Ovary (tissue), 9 donors: ENCODE measurements around the gene B4GALT3. TPM values are rescaled to one million over a fixed set of nuclear protein-coding genes. Genes with fewer than 3 reads are reported as not detected.

Experiments used
- DNase-seq, 5 donors: peaks; one replicate each; pipeline ENCODE4 v3.0.0-alpha.2; 2019 to 2020
- H3K27ac ChIP-seq, 2 donors: fragments of 200-600 bp; one replicate each; pipeline versions ENCODE4 v1.5.1 to v1.8.0; 2019 to 2022
- H3K27me3 ChIP-seq: fragments of 200-600 bp; one replicate; pipeline ENCODE4 v1.8.0; 2022
- H3K36me3 ChIP-seq: fragments of 200-600 bp; sonication (generic); one replicate; pipeline ENCODE4 v1.5.1; 2019
- H3K4me1 ChIP-seq: one replicate; pipeline ENCODE4 v1.8.1; 2013; ENCODE audit warnings: mild to moderate bottlenecking, moderate library complexity; ENCODE audit not compliant: insufficient read depth
- H3K4me3 ChIP-seq: fragments of 200-600 bp; sonication (generic); one replicate; pipeline ENCODE4 v1.5.1; 2017
- H3K9me3 ChIP-seq, 2 donors: fragments of 200-600 bp in 1 of 2; sonication (generic) in 1 of 2; one replicate each; pipeline versions ENCODE4 v1.5.1 to v1.8.1; 2013 to 2019; ENCODE audit warnings: mild to moderate bottlenecking in 1 of 2, moderate library complexity in 1 of 2
- EP300 ChIP-seq: sonication (generic); formaldehyde crosslinking; IDR thresholded peaks from one replicate; pipeline ENCODE4 v1.6.1; 2017; ENCODE audit warnings: antibody characterized with exemption
- POLR2A ChIP-seq: fragments of 450-650 bp; IDR thresholded peaks from one replicate; pipeline ENCODE4 v1.6.1; 2017; ENCODE audit warnings: antibody characterized with exemption, mild to moderate bottlenecking, moderate library complexity
- WGBS, 3 donors: extraction: QIAGEN DNeasy Blood & Tissue Kit in 1 of 3; methylation state at CpG; one replicate each; pipeline versions ENCODE4 v1.1.5 to v1.1.7; 2013 to 2017; 5-methylcytosine and 5-hydroxymethylcytosine counted together
- intact Hi-C, 4 donors: fragments of 100-400 bp; cut with DNase I; formaldehyde crosslinking; loops; one replicate each; pipeline versions ENCODE4 v1.11.0 to v1.15.1; 2022 to 2023
- polyA plus RNA-seq, 2 donors: library from polyadenylated mRNA; stranded (reverse); fragments of 200-250 nt in 1 of 2; fragments of 350-450 nt in 1 of 2; fragmentation: Illumina TruSeq in 1 of 2; extraction: RNeasy Lipid Tissue Mini Kit (QIAGEN cat#74804) in 1 of 2; gene quantifications; one replicate each; pipeline ENCODE4 v1.2.3, GENCODE V29; 2013 to 2014
- total RNA-seq, 7 donors: library from RNA; depleted of rRNA in 2 of 7; stranded (reverse); fragments of >200 nt in 2 of 7; fragmentation: NEBNext Ultra II Directional in 3 of 7; extraction: Animal tissue kit (Norgen Biotek cat#: 25700) in 3 of 7; gene quantifications; one replicate each; pipeline versions ENCODE4 v1.1.0 to v1.2.4, GENCODE V29; 2016 to 2023
- TF ChIP-seq, protein P1 (sequence below), 3 donors: fragments of 450-650 bp in 2 of 3; fragments of 200-600 bp in 1 of 3; IDR thresholded peaks; one replicate each; pipeline versions ENCODE4 v1.5.1 to v1.8.0; 2016 to 2022; ENCODE audit warnings: antibody characterized with exemption in 3 of 3, mild to moderate bottlenecking in 1 of 3
- donor health status: DM: no; HTN: no; CAD: no; lungs with moderate emphysema.
- donor health status: DM: no; HTN: no; CAD: no.
- donor health status: Bipolar disorder and iron deficiency.
- donor health status: DM: yes; HTN: yes; CAD: no.
- donor health status: DM: no; HTN: no; CAD: no.
- donor health status: DM: yes; HTN: yes; CAD: no.

The B4GALT3 gene
- total and polyA plus RNA-seq, 9 donors: 23.1 to 44.0 (median 28.8) TPM

DNA sequence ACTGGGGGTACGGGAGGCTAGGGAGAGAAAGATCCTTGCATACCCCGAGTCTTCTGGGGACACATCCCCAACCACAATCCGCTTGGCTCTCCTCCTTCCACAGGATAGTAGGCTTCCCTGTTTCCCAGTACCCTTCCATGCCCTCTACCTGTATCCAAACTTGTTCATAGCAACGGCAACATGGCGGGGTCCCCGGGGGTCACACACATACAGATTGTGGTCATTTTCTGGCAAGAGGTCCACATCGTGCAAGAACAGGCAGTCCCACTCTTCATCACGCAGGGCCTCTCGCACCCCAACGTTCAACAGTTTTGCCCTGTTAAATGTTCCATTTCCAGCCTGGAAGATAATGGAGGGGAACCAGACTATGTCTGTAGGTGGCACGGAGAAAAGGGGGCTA, 3.6 kb downstream of the B4GALT3 start:
- intact Hi-C loops: no loop called here
- 87 to 92% (median 88%) methylated on average over 11 of the region's 11 CpGs for WGBS, 3 donors
- H3K36me3 ChIP-seq: no peaks in the 10 kb centered on the region

DNA sequence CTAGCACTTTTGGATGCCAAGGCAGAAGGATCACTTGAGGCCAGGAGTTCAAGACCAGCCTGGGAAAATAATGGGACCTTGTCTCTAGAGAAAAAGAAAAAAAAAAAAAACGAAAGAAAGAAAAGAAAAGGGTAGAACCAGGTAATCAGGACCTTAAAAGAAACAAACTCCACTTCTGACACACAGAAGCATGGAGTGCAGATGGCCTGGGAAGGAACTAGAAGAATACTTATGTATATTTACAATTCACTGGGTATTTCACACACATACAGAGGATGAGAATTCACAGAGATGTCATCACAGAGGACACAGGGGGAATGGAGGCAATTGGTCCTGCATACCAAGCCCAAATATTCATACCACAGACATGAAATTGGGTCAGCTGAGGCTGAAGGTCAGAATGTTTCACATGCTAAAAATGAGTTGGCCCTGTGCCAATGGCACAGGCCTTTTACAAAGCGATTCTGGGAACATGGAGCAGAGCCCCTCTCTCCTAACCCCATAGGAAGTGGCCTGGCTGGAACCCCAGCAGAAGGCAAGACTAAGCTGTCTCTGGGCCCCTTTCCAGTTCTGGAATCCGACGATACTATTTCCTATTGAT, 4.4 kb downstream of the B4GALT3 start:
- no peak overlapping the region for H3K27ac ChIP-seq
- 19 to 33% (median 20%) methylated on average over 4 of the region's 4 CpGs for WGBS, 3 donors
- no peaks in the 10 kb centered on the region for H3K27me3 ChIP-seq
- H3K4me3 ChIP-seq: no peak overlapping the region
- TF ChIP-seq EP300 (no peak), POLR2A (no peak)
- TF ChIP-seq, protein P1, sequence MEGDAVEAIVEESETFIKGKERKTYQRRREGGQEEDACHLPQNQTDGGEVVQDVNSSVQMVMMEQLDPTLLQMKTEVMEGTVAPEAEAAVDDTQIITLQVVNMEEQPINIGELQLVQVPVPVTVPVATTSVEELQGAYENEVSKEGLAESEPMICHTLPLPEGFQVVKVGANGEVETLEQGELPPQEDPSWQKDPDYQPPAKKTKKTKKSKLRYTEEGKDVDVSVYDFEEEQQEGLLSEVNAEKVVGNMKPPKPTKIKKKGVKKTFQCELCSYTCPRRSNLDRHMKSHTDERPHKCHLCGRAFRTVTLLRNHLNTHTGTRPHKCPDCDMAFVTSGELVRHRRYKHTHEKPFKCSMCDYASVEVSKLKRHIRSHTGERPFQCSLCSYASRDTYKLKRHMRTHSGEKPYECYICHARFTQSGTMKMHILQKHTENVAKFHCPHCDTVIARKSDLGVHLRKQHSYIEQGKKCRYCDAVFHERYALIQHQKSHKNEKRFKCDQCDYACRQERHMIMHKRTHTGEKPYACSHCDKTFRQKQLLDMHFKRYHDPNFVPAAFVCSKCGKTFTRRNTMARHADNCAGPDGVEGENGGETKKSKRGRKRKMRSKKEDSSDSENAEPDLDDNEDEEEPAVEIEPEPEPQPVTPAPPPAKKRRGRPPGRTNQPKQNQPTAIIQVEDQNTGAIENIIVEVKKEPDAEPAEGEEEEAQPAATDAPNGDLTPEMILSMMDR (IDR thresholded peaks at IDR 0.05): no peak
- no peaks in the 10 kb centered on the region for H3K36me3 ChIP-seq
- DNase-seq: peak in 1 of 5 donors; percentile 53
- H3K4me1 ChIP-seq: peaks cover 6% of the 10 kb centered on the region
- intact Hi-C loops: no loop called here
- no peaks in the 10 kb centered on the region for H3K9me3 ChIP-seq

More for the DNA sequence above, 3.6 kb downstream of the B4GALT3 start:
- Histone ChIP-seq H3K4me3 (no peak overlapping the region), H3K9me3 (no peaks in the 10 kb centered on the region), H3K4me1 (peaks cover 6% of the 10 kb centered on the region), H3K27me3 (no peaks in the 10 kb centered on the region), H3K27ac (no peak overlapping the region)
- peak in 1 of 5 donors; percentile 21 for DNase-seq
- TF ChIP-seq EP300 (no peak), POLR2A (no peak)
- TF ChIP-seq, protein P1 (IDR thresholded peaks at IDR 0.05): no peak

DNA sequence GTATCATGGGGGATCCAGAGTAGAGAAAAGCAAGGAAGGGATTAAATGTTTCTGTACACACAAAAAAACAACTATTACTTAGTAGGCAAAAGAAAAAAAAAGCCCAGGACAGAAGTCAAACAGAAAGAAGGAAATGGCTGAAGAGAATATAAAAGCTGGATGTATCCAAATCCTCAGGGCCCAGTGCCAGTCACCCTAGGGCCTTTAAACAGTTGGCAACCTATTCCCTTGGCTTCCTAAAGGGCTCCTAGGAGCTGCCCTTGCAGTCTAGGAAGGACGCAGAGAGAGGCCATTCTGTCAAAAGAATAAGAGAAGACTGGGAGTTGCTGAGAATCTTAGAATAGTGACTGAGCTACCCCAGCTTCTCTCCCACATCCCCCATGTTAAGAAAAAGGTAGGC, 5.0 kb downstream of the B4GALT3 start:
- no peaks in the 10 kb centered on the region for H3K27me3 ChIP-seq
- 71 to 77% (median 73%) methylated on average over 1 of the region's 1 CpG for WGBS, 3 donors
- no peaks in the 10 kb centered on the region for H3K9me3 ChIP-seq
- DNase-seq: peak in 1 of 5 donors; percentile 19
- no peaks in the 10 kb centered on the region for H3K36me3 ChIP-seq
- no peak overlapping the region for H3K4me3 ChIP-seq
- H3K27ac ChIP-seq: no peak overlapping the region
- H3K4me1 ChIP-seq: peaks cover 9% of the 10 kb centered on the region
- no peak for TF ChIP-seq POLR2A
- no peak for TF ChIP-seq EP300
- TF ChIP-seq, protein P1 (IDR thresholded peaks at IDR 0.05): no peak
- intact Hi-C loops: no loop called here

DNA sequence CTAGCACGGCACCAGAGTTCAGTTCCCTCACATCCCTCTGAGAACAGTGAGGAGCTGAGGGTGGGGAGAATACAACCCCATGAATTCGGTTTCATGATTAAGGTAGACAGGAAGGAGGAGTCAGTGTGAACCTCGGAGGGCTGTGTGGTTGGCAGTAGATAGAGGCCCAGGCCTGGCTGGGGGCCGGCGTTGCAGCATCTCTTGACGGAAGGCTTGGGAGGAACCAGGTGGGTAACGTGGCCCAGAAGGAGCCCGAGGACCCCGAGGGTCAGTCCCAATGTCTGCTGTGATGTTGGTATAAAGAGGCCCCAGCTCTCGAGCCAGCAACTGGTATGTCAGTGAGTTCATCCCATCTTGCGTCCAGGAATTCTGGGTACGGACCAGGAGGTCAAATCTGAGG, 5.6 kb downstream of the B4GALT3 start:
- no peak overlapping the region for H3K27ac ChIP-seq

More for the DNA sequence above, 5.6 kb downstream of the B4GALT3 start:
- WGBS, 3 donors: 65 to 76% (median 75%) methylated on average over 12 of the region's 12 CpGs
- TF ChIP-seq, protein P1 (IDR thresholded peaks at IDR 0.05): no peak
- TF ChIP-seq EP300 (no peak), POLR2A (no peak)
- no peak overlapping the region for H3K4me3 ChIP-seq
- H3K27me3 ChIP-seq: no peaks in the 10 kb centered on the region
- DNase-seq: peak in 1 of 5 donors; percentile 29
- H3K9me3 ChIP-seq: no peaks in the 10 kb centered on the region
- no peaks in the 10 kb centered on the region for H3K36me3 ChIP-seq
- intact Hi-C loops: no loop called here
- peaks cover 9% of the 10 kb centered on the region for H3K4me1 ChIP-seq
